Stimulated activated memory B cell treated with anti-CD40 and anti-IgM and Interleukin-4, amounts not matched to agents 10 μg/mL and 1 μg/mL and 100 μg/mL, for 72 hours (primary cell): ENCODE measurements around the gene TRIM41.
A peak's percentile ranks its signal among the peaks of the same experiment; 100 is the strongest.
"Not testable (repeated sequence)": the region's sequence is repeated elsewhere in the genome, so short reads cannot be mapped to it uniquely, and the experiment has no call there.

Source experiments
- ATAC-seq: fragments of 150-1000 bp; cut with Tn5 transposase; 2 replicates; pipeline ENCODE4 v1.10.0; 2021
- H3K27ac Mint-ChIP-seq: one replicate; pipeline ENCODE4 v1.8.0; 2022; ENCODE audit warnings: mild to moderate bottlenecking, mixed read lengths
- H3K27me3 Mint-ChIP-seq: one replicate; pipeline ENCODE4 v1.8.0; 2022; ENCODE audit warnings: mixed read lengths
- H3K36me3 Mint-ChIP-seq: one replicate; pipeline ENCODE4 v1.8.0; 2022; ENCODE audit warnings: mixed read lengths
- H3K4me1 Mint-ChIP-seq: one replicate; pipeline ENCODE4 v1.8.0; 2022; ENCODE audit warnings: mixed read lengths
- H3K4me3 Mint-ChIP-seq: one replicate; pipeline ENCODE4 v1.8.0; 2022; ENCODE audit warnings: mild to moderate bottlenecking, moderate library complexity, mixed read lengths
- H3K9me3 Mint-ChIP-seq: one replicate; pipeline ENCODE4 v1.8.0; 2022; ENCODE audit warnings: mixed read lengths

Gene TRIM41

GRCh38 chr5:181265092-181265671, 42.1 kb downstream of the TRIM41 start:
- ATAC-seq, result no peak
- Mint-ChIP-seq H3K4me3 (no peak overlapping the region), H3K4me1 (peaks cover 13% of the 10 kb centered on the region), H3K36me3 (peaks cover 8% of the 10 kb centered on the region), H3K27me3 (no peaks in the 10 kb centered on the region), H3K27ac (no peak overlapping the region), H3K9me3 (no peaks in the 10 kb centered on the region)

GRCh38 chr5:181267291-181267904, 44.3 kb downstream of the TRIM41 start:
- not testable (repeated sequence) for H3K4me1 Mint-ChIP-seq, H3K4me3 Mint-ChIP-seq

GRCh38 chr5:181267907-181268306, 44.8 kb downstream of the TRIM41 start:
- ATAC-seq, H3K9me3 Mint-ChIP-seq, H3K4me1 Mint-ChIP-seq, H3K27me3 Mint-ChIP-seq, H3K36me3 Mint-ChIP-seq, H3K27ac Mint-ChIP-seq, H3K4me3 Mint-ChIP-seq: not testable (repeated sequence)

More at GRCh38 chr5:181267291-181267904, 44.3 kb downstream of the TRIM41 start:
- not testable (repeated sequence) for ATAC-seq, H3K27me3 Mint-ChIP-seq, H3K27ac Mint-ChIP-seq, H3K9me3 Mint-ChIP-seq, H3K36me3 Mint-ChIP-seq

GRCh38 chr5:181271081-181271480, 48.0 kb downstream of the TRIM41 start:
- Mint-ChIP-seq H3K4me1 (no peaks in the 10 kb centered on the region), H3K4me3 (no peak overlapping the region), H3K9me3 (no peaks in the 10 kb centered on the region), H3K27ac (no peak overlapping the region), H3K27me3 (no peaks in the 10 kb centered on the region), H3K36me3 (no peaks in the 10 kb centered on the region)
- ATAC-seq, result no peak

GRCh38 chr5:181273433-181273744, 50.3 kb downstream of the TRIM41 start:
- H3K4me3 Mint-ChIP-seq, H3K36me3 Mint-ChIP-seq, H3K9me3 Mint-ChIP-seq, H3K4me1 Mint-ChIP-seq, ATAC-seq, H3K27ac Mint-ChIP-seq, H3K27me3 Mint-ChIP-seq: not testable (repeated sequence)

GRCh38 chr5:181280251-181280762, 57.2 kb downstream of the TRIM41 start:
- Mint-ChIP-seq H3K27ac (no peak overlapping the region), H3K27me3 (no peaks in the 10 kb centered on the region), H3K9me3 (no peaks in the 10 kb centered on the region), H3K4me3 (no peak overlapping the region), H3K4me1 (peaks cover 9% of the 10 kb centered on the region), H3K36me3 (no peaks in the 10 kb centered on the region)
- no peak for ATAC-seq

GRCh38 chr5:181281077-181281983, 58.2 kb downstream of the TRIM41 start:
- no peak overlapping the region for H3K4me3 Mint-ChIP-seq
- no peak overlapping the region for H3K27ac Mint-ChIP-seq
- H3K9me3 Mint-ChIP-seq, result no peaks in the 10 kb centered on the region
- H3K4me1 Mint-ChIP-seq, result peaks cover 13% of the 10 kb centered on the region
- ATAC-seq, result no peak
- H3K27me3 Mint-ChIP-seq, result no peaks in the 10 kb centered on the region
- no peaks in the 10 kb centered on the region for H3K36me3 Mint-ChIP-seq

GRCh38 chr5:181281984-181282316, 58.9 kb downstream of the TRIM41 start:
- Mint-ChIP-seq H3K27me3 (no peaks in the 10 kb centered on the region), H3K27ac (no peak overlapping the region), H3K4me1 (peaks cover 19% of the 10 kb centered on the region), H3K4me3 (no peak overlapping the region), H3K36me3 (no peaks in the 10 kb centered on the region), H3K9me3 (no peaks in the 10 kb centered on the region)
- ATAC-seq, result no peak

GRCh38 chr5:181282415-181282814, 59.3 kb downstream of the TRIM41 start:
- H3K4me3 Mint-ChIP-seq, result not testable (repeated sequence)

GRCh38 chr5:181282874-181283273, 59.8 kb downstream of the TRIM41 start:
- ATAC-seq, result no peak
- Mint-ChIP-seq H3K27ac (peak overlapping the region; percentile 34), H3K27me3 (no peaks in the 10 kb centered on the region), H3K4me1 (peaks cover 28% of the 10 kb centered on the region), H3K9me3 (no peaks in the 10 kb centered on the region), H3K36me3 (no peaks in the 10 kb centered on the region), H3K4me3 (no peak overlapping the region)

More at GRCh38 chr5:181282415-181282814, 59.3 kb downstream of the TRIM41 start:
- not testable (repeated sequence) for H3K36me3 Mint-ChIP-seq, H3K27me3 Mint-ChIP-seq, H3K27ac Mint-ChIP-seq, ATAC-seq, H3K9me3 Mint-ChIP-seq
- H3K4me1 Mint-ChIP-seq, result peaks cover 24% of the 10 kb centered on the region

- ATAC-seq, result no peak
- no peaks in the 10 kb centered on the region for H3K27me3 Mint-ChIP-seq
- H3K4me3 Mint-ChIP-seq, result no peak overlapping the region
- H3K36me3 Mint-ChIP-seq, result no peaks in the 10 kb centered on the region
- peaks cover 33% of the 10 kb centered on the region for H3K4me1 Mint-ChIP-seq
- H3K27ac Mint-ChIP-seq, result peak overlapping the region; percentile 34
- H3K9me3 Mint-ChIP-seq, result no peaks in the 10 kb centered on the region
Observed at GRCh38 chr5:181283347-181283746, 60.3 kb downstream of the TRIM41 start.

GRCh38 chr5:181283841-181284755, 61.0 kb downstream of the TRIM41 start:
- Mint-ChIP-seq H3K27ac (peak overlapping the region; percentile 34), H3K4me1 (peaks cover 34% of the 10 kb centered on the region)
- not testable (repeated sequence) for H3K27me3 Mint-ChIP-seq, ATAC-seq, H3K36me3 Mint-ChIP-seq, H3K9me3 Mint-ChIP-seq, H3K4me3 Mint-ChIP-seq
